PC-3 (cell line): ENCODE measurements around the gene FALEC. TPM values are rescaled to one million over a fixed set of nuclear protein-coding genes. Genes with fewer than 3 reads are reported as not detected.

Experiments used
- ATAC-seq: fragments of 200-7000 bp; cut with Tn5 transposase; 2 replicates; pipeline ENCODE4 v1.9.1; 2020; ENCODE audit warnings: mild to moderate bottlenecking, moderate library complexity
- BruUV-seq: library from RNA; stranded (reverse); fragments of 400-500 nt; replicated peaks from 2 replicates; lab custom pipeline; 2021; lab: Mats Ljungman, UMichigan
- CTCF ChIA-PET: fragments of 300-600 bp; sonication (Branson Sonifier 250); formaldehyde crosslinking; loops from one replicate; lab custom pipeline; 2022; ENCODE audit warnings: antibody characterized with exemption; lab: Charles Lee
- POLR2A ChIA-PET: fragments of 300-600 bp; sonication (Branson Sonifier 250); formaldehyde crosslinking; loops from one replicate; lab custom pipeline; 2022; ENCODE audit warnings: antibody characterized with exemption; ENCODE audit not compliant: unreplicated experiment; lab: Charles Lee
- DNase-seq: peaks from one replicate; pipeline ENCODE4 v3.0.0-alpha.2; 2015
- H2AFZ ChIP-seq: fragments of 300-600 bp; sonication (generic); 2 replicates; pipeline ENCODE4 v1.6.0; 2016; ENCODE audit warnings: antibody characterized with exemption, low read length
- H3F3A ChIP-seq: fragments of 300-600 bp; sonication (generic); one replicate; pipeline ENCODE4 v1.6.0; 2017; ENCODE audit warnings: antibody characterized with exemption, low read length, control low read depth, mild to moderate bottlenecking; ENCODE audit not compliant: unreplicated experiment
- H3K27ac ChIP-seq: fragments of 300-600 bp; sonication (generic); 2 replicates; pipeline ENCODE4 v1.5.1; 2016; ENCODE audit warnings: mild to moderate bottlenecking, low read length
- H3K27me3 ChIP-seq: fragments of 300-600 bp; sonication (generic); 2 replicates; pipeline ENCODE4 v1.6.1; 2016; ENCODE audit warnings: low read length, mixed read lengths
- H3K36me3 ChIP-seq: fragments of 300-600 bp; sonication (generic); 2 replicates; pipeline ENCODE4 v1.6.1; 2016; ENCODE audit warnings: low read depth, mixed run types, low read length, mixed read lengths
- H3K4me1 ChIP-seq: fragments of 300-600 bp; sonication (generic); 2 replicates; pipeline ENCODE4 v1.5.1; 2016; ENCODE audit warnings: low read length; ENCODE audit not compliant: insufficient read depth
- H3K4me2 ChIP-seq: fragments of 300-600 bp; sonication (generic); 2 replicates; pipeline ENCODE4 v1.6.0; 2016; ENCODE audit warnings: low read length
- H3K4me3 ChIP-seq: fragments of 300-600 bp; sonication (generic); 2 replicates; pipeline ENCODE4 v1.5.1; 2016; ENCODE audit warnings: mild to moderate bottlenecking, low read length, mixed read lengths
- H3K79me2 ChIP-seq: fragments of 300-600 bp; sonication (generic); 2 replicates; pipeline ENCODE4 v1.6.1; 2017; ENCODE audit warnings: low read length, mixed read lengths
- H3K9ac ChIP-seq: fragments of 300-600 bp; sonication (generic); 2 replicates; pipeline ENCODE4 v1.6.0; 2016; ENCODE audit warnings: mild to moderate bottlenecking, low read length
- H3K9me2 ChIP-seq: fragments of 300-600 bp; sonication (generic); replicated peaks from 2 replicates; pipeline ENCODE4 v1.6.1; 2016; ENCODE audit warnings: mixed run types, low read length, mixed read lengths
- H3K9me3 ChIP-seq: fragments of 300-600 bp; sonication (generic); 2 replicates; pipeline ENCODE4 v1.6.1; 2016; ENCODE audit warnings: low read length, mixed read lengths
- H4K20me1 ChIP-seq: fragments of 300-600 bp; sonication (generic); 2 replicates; pipeline ENCODE4 v1.6.1; 2016; ENCODE audit warnings: low read length, mixed read lengths
- CTCF ChIP-seq: fragments of 300-600 bp; sonication (generic); conservative IDR thresholded peaks from 2 replicates; pipeline ENCODE4 v1.5.1; 2017; ENCODE audit warnings: antibody characterized with exemption, low read depth, mild to moderate bottlenecking, low read length
- EZH2 ChIP-seq: fragments of 300-600 bp; sonication (generic); IDR thresholded peaks from one replicate; pipeline ENCODE4 v1.6.1; 2017; ENCODE audit warnings: antibody characterized with exemption, mild to moderate bottlenecking, low read length; ENCODE audit not compliant: unreplicated experiment
- EZH2phosphoT487 ChIP-seq: fragments of 300-600 bp; sonication (generic); IDR thresholded peaks from 2 replicates; pipeline ENCODE4 v1.6.1; 2018; ENCODE audit warnings: mild to moderate bottlenecking, antibody characterized with exemption, low read length, borderline replicate concordance
- intact Hi-C: fragments of 100-400 bp; cut with micrococcal nuclease; formaldehyde crosslinking; loops from 2 replicates; pipeline ENCODE4 v1.9.0; 2023
- total RNA-seq: library from RNA; depleted of rRNA; stranded (reverse); fragments of >200 nt; gene quantifications from 2 replicates; pipeline ENCODE4 v1.2.3, GENCODE V29; 2014

FALEC gene
- total RNA-seq, 1 experiment from 2014 or later: 0.73 TPM

- Histone ChIP-seq H3K4me3 (no peak overlapping the region), H2AFZ (no peak overlapping the region), H3K79me2 (no peaks in the 10 kb centered on the region), H3K4me2 (no peak overlapping the region), H3K9ac (no peak overlapping the region), H4K20me1 (no peaks in the 10 kb centered on the region), H3K27ac (no peak overlapping the region), H3K36me3 (no peaks in the 10 kb centered on the region), H3K27me3 (no peaks in the 10 kb centered on the region), H3F3A (no peaks in the 10 kb centered on the region), H3K4me1 (peaks cover 27% of the 10 kb centered on the region), H3K9me2 (no peaks in the 10 kb centered on the region), H3K9me3 (no peaks in the 10 kb centered on the region)
- ATAC-seq (no peak), DNase-seq (no peak)
- POLR2A ChIA-PET: no interaction called here
- CTCF ChIA-PET: no interaction called here
- intact Hi-C loops: no loop called here
- no peak for TF ChIP-seq CTCF
- TF ChIP-seq EZH2phosphoT487: no peak
- no peak for TF ChIP-seq EZH2
- no TSS peak for BruUV-seq
Measured at GRCh38 chr1:150557065-150557600, 41.6 kb downstream of the FALEC start.

- H3K27me3 ChIP-seq: no peaks in the 10 kb centered on the region
- no peak overlapping the region for H3K9ac ChIP-seq
- no peaks in the 10 kb centered on the region for H3F3A ChIP-seq
- ATAC-seq (no peak), DNase-seq (no peak)
- H3K9me3 ChIP-seq: no peaks in the 10 kb centered on the region
- 0 out of 2 replicates have a peak, but pooled peaks cover 6% of the 10 kb centered on the region for H3K79me2 ChIP-seq
- no peaks in the 10 kb centered on the region for H4K20me1 ChIP-seq
- no peak overlapping the region for H3K27ac ChIP-seq
- BruUV-seq: no TSS peak
- no peaks in the 10 kb centered on the region for H3K9me2 ChIP-seq
- no peaks in the 10 kb centered on the region for H3K36me3 ChIP-seq
- TF ChIP-seq EZH2 (no peak), CTCF (no peak), EZH2phosphoT487 (no peak)
- H3K4me1 ChIP-seq: peaks cover 27% of the 10 kb centered on the region
- ChIA-PET CTCF (no interaction called here), POLR2A (no interaction called here)
- intact Hi-C loops: no loop called here
- H3K4me3 ChIP-seq: no peak overlapping the region
- H2AFZ ChIP-seq: no peak overlapping the region
- no peak overlapping the region for H3K4me2 ChIP-seq
Measured at GRCh38 chr1:150557813-150558212, 42.3 kb downstream of the FALEC start.

- intact Hi-C loops: no loop called here
- Histone ChIP-seq H3K4me3 (no peak overlapping the region), H3K9ac (no peak overlapping the region), H3K9me2 (no peaks in the 10 kb centered on the region), H3K4me2 (no peak overlapping the region), H3K79me2 (0 out of 2 replicates have a peak, but pooled peaks cover 6% of the 10 kb centered on the region), H3K27me3 (no peaks in the 10 kb centered on the region), H3K9me3 (no peaks in the 10 kb centered on the region), H4K20me1 (no peaks in the 10 kb centered on the region), H2AFZ (no peak overlapping the region), H3F3A (no peaks in the 10 kb centered on the region), H3K4me1 (peaks cover 27% of the 10 kb centered on the region), H3K36me3 (no peaks in the 10 kb centered on the region), H3K27ac (no peak overlapping the region)
- CTCF ChIA-PET: no interaction called here
- no peak for DNase-seq
- no peak for ATAC-seq
- TF ChIP-seq EZH2phosphoT487 (no peak), EZH2 (no peak), CTCF (no peak)
- BruUV-seq: no TSS peak
- POLR2A ChIA-PET: interaction anchor here (0.5 to 0.6 kb wide), 2 partner anchors 266 to 297 kb away, joined by 3 to 5 read pairs; no protein-coding TSS in a partner anchor
Measured at GRCh38 chr1:150558303-150558704, 42.8 kb downstream of the FALEC start.
